Glomerular visceral epithelial cell (primary cell): ENCODE results near the gene SIK2.
"Not testable (repeated sequence)": the region's sequence is repeated elsewhere in the genome, so short reads cannot be mapped to it uniquely, and the experiment has no call there.

Experiments
- DNase-seq: peaks from one replicate; pipeline ENCODE4 v3.0.0-alpha.2; 2016; ENCODE audit errors: extremely low spot score

Gene SIK2

DNA sequence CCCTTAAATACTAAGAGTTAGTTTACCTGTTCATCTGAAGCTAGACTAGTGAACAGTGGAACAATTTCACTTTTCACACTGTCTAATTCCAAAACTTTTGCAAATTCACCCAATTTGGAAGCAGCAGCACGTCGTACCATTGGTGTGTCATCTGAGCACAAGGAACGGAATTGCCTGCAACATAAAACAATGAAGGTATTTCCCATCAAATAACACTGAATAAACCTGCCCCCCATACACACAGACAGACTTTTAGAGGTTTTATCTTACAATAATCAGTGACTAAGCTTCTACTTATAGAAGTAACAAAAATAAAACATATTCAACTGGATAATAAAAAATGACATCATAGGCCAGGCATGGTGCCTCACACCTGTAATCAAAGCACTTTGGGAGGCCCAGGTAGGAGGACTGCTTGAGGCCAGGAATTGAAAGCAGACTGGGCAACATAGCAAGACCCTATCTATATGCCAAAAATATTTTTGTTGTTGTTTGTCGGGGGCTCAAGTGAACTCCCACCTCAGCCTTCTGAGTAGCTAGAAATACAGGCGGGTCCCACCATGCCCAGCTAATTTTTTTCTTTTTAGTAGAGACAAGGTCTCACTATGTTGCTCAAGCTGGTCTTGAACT lies 157.6 kb downstream of the SIK2 start:
- DNase-seq: no peak

DNA sequence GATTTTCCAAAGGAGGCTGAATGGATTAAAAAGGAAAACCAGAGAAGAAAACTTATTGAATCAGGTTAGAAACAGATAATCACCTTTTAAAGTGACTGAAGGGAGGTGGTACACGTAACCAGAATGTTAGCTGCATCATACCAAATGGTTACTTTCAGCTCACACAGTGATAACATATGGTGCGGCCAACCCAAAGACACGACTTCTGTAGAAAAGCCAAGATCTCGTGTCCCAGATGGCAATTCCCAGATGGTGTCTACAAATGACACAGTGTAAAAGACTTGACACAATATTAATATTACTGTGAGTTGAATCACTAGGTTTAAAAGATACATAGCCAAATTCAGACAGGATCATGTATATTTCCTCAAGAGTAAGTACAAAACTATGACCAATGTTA lies 158.8 kb downstream of the SIK2 start:
- no peak for DNase-seq

DNA sequence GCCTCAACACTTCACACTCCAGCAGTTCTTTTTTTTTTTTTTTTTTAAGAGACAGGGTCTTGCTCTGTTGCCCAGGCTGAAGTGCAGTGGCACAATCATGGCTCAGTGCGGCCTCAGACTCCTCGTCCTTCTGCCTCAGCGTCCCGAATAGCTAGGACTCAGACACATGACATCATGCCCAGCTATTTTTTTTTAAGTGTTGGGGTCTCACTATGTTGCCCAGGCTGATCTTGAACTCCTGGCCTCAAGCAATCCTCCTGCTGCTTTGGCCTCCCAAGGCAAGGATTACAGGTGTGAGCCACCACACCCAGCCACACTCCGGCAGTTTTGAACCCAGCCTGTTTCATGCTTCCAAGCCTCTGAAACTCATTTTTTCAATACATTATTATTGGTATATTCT lies 160.3 kb downstream of the SIK2 start:
- DNase-seq: no peak

DNA sequence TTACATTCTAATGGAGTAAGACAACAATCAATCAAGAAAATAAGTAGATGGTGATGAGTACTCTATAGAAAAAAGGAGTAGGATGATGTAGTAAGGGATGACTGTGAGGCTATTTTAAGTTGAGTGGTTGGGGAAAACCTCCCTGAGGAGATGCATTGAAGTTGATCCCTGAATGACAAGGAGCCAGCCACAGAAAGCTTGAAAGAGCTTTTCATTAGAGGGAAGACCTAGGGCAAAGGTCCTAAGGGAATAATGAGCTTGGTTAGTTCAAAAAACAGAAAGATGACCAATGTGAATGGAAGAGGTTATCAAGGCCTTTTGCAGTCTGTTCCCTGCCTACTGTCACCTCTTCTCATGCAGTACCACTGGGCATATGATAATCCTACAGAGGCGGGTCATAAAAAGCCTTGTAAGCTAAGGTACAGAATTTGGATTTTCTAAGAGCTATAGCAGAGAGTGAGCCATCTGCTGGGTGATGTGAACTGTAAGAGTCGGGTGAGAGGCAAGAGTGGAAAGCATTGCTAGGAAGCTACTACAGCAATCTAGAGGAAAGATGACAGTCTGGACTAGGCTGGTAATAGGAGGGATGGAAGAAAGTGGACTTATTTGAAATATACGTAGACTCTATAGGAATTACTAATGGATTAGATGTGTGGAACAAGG lies 160.9 kb downstream of the SIK2 start:
- no peak for DNase-seq

DNA sequence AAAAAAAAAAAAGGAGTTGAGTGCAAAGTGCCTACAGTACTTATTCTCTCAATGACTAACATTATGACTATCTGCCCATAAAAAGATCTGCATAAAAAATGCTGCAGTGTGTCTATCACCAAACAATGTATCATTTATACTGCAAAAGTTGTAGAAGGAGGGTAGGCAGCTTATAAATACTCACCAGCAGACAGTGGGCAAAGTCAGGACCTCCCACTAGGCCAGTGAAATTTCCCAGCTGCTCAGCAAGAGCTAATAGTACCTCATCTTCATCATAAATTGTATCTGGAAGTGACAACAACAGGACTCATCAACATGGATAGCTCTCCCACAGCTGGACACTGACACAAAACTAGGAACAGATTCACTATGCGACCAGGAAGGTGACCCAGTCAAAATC lies 162.4 kb downstream of the SIK2 start:
- DNase-seq: no peak

DNA sequence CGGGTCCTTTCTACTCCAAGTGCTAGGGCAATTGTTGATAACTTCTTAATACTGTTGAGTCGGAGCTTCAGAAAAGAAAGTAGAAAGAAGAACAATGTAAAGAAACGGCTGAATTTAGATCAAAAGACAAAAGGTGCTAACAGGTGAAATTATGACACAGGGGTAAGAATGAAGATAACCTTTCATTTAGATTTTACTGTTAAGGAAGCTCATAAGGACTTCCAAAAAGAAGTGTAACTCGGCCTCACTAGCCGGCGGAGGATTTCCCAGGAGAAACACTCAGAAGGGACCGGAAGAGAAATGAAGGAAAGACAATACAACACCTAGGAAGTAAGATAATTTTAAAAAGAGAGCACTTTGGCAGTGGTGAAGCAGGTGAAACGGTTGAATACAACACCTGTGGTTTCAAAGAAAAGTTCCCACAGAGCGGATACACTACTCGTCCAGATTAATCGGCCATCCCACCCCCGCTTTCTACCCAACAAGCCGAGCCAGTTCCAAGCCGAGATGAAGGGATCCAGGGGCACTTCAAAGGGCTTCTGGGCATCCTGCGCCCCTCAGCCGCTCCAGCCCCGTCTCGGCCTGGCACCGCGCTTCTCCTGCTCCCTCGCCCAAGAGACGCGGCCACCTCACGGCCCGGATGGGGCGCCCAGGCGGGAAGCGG lies 163.2 kb downstream of the SIK2 start:
- no peak for DNase-seq

DNA sequence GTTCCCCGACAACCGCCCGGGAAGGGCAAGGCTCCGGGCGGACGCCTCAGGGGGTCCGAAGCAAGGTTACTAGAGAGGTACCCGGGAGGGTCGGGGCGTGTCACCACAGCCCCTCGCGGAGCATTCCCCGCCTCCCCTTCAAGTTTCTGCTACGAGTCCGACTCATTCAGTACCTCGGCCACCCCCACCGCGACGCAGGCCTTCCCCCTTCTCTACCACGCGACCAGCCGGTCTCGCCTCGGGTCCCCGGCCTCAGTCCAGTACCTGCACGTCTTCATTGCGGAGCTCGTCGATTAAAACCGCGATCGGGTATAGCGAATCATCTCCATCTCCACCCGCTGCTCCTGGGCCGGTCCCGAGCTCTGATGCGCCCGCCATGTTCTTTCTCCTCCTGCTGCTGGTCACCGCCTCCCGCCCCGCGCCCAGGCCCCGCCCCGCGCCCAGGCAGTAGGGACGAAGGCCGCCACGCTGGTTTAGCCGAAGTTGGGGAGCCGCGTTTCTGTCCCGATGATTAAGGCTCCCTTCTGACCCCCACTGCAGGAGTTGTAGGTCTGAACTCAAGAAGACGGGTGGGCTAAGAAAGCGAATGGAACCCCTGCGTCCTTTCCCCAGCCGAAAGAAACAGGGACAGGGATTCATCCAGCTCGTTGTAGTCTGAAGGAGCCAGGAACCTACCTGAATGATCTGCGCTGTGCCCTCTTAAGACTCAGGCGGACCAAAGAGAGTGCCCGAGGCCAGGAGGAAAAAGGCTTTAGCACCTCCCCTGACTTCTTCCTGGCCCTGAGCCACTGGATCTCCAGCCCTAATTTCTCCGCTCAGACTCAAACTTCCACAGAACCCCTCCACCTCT lies 164.0 kb downstream of the SIK2 start, which contains the start of gene PPP2R1B:
TSS of gene PPP2R1B (minus strand) at position 406 of the 850 bp plus-strand sequence. CDS start at position 378, 28 bp downstream.
- peak; percentile 77 for DNase-seq

DNA sequence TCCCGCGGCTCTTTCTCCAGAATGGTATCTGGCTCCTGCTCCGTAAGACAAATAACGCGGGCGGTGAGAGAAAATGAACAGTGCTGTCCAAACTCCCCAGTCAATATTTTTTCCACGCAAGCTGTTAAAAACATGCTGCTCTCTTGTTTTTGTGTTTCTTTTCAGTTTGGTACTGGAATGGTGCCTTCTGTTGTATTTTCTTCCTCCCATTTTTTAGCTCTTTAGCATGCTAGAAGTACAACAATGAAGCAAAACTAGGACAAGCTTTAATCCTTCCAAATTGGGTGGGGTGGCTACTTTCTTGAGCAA lies 164.5 kb downstream of the SIK2 start:
- DNase-seq: no peak

DNA sequence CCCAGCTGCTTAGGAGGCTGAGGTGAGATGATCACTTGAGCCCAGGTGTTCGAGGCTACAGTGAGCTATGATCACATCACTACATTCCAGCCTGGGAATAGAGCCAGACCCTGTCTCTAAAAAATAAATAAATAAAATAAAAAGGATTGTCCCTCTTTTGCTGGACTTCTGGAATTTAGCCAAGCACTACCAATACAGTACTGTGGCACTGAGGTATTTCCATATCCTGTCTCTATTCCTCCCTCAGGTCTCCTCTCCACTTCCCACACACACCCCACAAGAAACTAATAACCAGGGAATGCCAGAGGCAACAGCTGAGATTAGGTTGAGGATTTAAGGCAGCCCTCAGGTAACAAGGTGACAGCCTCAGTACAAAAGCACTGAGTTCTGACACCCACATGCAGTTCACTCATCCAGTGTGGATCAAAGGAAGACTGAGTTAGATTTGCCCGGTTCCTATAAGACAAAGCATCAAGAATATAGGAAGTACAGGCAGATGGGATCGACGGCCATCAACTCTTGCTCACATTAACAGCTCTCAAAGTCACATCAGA lies 168.4 kb downstream of the SIK2 start:
- peak; percentile 2 for DNase-seq

DNA sequence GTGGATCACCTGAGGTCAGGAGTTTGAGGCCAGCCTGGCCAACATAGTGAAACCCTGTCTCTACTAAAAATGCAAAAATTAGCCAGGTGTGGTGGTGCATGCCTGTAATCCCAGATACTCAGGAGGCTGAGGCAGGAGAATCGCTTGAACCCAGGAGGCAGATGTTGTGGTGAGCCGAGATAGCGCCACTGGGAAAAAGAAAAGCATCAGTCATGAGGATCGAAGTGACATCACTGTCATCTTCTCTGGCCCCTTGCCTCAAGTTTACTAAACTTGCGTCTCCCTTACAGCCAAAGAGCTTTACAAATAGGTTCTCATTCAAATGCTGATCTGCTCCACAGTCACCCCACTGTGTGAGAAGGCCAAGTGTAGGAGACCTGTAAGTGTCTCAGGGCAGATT lies 169.0 kb downstream of the SIK2 start:
- DNase-seq: not testable (repeated sequence)

DNA sequence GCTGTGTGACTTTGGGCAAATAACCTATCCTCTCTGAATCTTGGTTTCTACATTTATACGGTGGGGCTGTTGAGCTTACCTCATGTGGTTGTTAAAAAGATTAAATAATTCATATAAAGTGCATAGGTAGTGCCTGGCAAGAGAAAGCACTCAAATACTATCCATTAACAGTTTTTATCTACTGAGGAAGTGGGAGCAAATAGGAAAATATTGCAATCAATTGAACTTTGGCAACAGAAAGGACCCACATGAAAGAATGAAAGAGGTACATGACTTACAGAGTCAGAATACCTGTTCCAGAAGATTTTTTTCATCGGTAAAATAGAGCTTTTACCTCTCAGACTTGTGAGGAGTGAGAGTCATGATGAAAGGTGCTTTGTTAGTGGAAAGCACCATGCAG lies 170.3 kb downstream of the SIK2 start:
- no peak for DNase-seq

DNA sequence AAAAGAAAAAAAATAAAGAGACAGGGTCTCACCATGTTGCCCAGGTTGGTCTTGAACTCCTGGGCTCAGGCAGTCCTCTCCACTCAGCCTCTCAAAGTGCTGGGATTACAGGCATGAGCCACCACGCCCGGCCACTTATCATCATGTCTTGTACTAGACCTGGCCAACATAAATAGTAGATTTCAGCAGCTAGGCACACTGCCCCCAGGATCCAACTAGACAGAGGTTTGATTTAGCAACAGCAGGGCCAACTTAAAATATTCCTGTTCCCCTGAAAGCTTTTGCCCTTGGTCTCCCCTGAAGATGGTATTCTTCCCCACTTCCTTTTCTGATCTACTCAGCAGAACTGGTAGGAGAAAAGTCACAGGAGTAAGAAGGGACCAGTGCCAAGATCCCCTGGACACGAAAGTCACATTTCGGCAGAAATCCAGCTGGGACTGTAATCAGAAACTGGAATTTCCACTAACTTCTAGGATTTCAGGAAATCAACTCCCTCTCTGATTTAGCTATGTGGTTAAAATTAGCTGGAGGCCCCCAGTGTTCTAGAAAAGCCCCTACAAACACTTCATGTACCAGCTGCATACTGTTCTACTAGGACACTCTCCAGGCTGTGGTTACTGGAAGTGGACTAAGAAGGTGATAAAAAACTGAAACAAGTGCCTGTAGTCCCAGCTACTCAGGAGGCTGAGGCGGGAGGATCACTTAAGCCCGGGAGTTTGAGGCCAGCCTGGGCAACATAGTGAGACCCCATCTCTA lies 172.9 kb downstream of the SIK2 start:
- no peak for DNase-seq

DNA sequence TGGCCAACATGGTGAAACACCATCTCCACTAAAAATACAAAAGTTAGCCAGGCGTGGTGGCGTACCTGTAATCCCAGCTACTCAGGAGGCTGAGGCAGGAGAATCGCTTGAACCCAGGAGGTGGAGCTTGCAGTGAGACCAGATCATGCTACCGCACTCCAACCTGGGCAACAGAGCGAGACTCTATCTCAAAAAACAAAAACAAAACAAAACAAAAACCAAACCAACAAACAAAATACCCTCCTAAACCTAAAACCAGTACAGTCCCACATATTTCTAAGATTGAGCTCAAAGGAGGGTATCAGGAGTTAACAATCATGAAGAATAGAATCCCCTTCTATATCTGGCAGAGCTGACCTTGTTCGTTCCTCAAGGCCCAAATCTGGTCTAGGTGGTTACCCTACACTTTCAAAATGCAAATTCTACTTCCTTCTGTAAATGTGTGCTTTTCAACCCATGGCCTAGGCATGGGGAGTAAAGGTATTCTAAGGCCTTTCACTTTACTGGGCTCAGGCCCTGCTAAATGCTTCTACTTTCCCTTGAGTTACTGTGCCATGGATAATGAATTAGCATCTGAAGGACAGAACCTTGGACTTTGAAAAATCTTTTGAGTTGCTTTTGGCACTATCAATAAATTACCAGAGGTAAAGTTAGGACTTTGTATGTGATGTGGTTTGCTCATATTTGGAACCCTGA lies 174.3 kb downstream of the SIK2 start:
- no peak for DNase-seq

DNA sequence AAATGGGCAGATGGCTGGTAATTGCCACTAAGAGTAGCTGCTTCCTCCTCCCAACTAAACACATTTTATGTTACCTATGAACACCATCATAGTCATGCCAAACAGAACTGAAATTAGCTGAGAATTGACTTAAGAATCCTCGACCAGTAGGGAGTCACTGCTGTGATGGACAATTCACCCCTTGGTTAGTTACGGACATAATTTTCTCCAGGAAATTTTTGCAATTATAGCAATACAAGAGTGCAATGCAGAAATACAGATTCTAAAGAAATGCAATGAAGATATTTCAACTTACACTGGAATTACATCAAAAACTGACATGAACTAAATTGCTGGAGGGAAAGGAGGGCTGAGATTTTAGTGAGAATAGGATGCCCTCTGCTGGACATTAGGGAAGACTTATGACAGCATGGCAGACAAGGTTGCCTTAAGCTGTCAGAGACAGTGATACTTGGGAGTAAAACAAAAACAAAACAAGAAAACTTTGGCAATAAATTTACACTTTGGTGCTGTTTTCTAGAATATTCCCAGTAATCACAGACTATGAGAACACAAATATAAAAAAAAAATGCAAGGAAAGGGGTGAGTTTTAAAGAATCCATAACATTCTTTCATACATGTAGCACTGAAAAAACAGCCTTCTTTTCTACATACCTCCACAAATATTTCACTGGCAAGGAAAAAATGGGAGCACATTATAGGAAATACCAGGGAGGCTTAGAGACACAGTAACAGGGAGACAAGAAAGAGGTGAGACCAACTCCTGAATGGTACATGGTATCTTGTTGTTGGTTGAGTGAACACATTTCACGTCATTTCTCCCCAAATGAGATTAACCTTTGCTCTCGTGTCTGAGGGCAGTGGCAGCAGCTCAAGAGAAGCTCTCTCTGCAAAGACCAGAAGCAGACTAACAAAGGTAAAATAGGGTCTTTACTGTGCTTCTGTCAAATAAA lies 175.1 kb downstream of the SIK2 start:
- peak; percentile 67 for DNase-seq

DNA sequence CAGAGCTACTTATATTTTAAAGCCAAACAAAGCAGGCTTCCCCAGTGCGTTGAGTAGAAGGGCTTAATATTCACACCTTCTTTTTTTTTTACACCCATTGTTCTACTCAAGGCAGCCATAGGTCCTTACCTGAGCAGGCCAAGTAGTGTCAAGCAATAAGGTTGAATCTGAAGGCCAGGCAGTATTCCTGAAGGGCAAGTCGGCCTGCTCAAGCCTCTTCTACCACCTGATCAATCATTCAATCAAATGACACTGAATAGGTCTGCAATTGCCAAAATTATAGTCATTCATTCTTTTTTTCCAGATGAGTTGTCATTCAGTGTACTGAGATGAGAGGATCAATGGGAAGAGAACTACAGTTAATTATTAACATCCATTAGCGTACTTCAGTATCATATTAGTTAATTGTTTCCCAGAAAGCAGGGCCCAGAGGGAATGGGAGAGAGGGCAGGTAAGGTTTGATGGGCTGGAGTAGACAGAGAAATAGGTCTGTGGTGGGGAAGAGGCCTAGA lies 175.9 kb downstream of the SIK2 start:
- no peak for DNase-seq

DNA sequence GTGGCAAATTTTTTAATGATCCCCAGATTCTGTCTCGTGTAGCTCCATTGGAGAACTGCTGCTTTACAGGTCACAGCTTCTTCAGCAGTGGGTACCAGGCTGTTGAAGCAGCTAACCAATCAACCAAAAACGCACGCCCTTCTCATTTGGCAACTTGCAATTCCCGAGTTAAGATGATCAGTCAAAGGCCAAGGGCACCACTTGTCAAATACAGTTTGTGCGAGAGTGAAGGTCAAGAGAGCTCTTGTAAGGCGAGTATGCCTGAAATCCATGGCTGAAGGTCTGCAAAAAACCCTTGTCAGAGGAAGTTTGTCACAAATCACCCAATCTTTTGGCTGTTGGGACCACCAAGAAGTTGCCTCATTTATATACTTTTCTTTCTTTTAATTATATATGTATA lies 176.9 kb downstream of the SIK2 start:
- no peak for DNase-seq
